Superior temporal gyrus (tissue), 1 donor: ENCODE results near the gene CDC5L.

Experiments
- DNase-seq: peaks from one replicate; pipeline ENCODE4 v3.0.0-alpha.2; 2016; ENCODE audit errors: extremely low spot score

The CDC5L gene

DNA sequence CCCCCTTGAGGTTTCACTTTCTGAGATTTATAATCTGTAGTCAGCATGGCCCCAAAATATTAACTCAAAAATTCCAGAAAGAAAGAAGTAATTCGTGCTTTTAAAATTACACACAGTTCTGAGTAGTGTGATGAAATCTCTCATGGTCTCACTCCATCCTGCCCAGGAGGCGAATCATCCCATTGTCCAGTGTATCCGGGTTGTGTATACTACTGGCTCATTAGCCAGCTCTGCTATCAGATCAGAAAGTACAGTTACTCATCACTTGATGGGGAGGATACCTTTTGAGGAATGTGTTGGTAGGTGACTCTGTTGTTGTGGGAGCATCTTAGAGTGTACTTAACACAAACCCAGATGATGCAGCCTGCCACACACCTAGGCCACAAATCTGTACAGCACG lies 65.2 kb downstream of the CDC5L start:
- no peak for DNase-seq

DNA sequence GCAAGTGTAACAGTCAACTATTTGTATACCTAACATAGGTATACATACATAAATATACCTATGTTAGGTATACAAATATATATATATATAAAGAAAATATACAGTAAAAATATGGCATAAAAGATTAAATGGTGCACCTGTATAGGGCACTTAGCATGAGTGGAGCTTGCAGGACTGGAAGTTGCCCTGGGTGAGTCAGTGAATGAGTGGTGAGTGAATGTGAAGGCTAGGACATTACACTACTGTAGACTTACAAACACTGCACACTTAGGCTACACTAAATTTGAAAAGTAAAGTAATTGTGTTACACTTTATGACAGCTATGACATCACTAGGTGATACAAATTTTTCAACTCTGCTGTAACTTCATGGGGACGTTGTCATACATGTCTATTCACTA lies 65.6 kb downstream of the CDC5L start:
- no peak for DNase-seq

DNA sequence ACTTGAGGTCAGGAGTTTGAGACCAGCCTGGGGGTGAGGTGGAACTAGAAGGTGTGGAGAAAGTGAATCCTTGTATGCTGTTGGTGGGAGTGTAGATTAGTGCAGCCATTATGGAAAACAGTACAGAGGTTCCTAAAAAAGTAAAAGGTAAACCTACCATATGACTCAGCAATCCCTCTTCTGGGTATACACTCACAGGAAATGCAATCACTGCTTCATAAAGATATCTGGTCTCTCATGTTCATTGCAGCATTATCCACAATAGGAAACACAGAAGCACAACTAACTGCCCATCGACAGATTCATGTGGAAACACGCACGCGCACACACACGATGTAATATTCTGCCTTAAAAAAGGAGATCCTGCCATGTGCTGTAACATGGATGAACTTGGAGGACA lies 66.7 kb downstream of the CDC5L start:
- no peak for DNase-seq

DNA sequence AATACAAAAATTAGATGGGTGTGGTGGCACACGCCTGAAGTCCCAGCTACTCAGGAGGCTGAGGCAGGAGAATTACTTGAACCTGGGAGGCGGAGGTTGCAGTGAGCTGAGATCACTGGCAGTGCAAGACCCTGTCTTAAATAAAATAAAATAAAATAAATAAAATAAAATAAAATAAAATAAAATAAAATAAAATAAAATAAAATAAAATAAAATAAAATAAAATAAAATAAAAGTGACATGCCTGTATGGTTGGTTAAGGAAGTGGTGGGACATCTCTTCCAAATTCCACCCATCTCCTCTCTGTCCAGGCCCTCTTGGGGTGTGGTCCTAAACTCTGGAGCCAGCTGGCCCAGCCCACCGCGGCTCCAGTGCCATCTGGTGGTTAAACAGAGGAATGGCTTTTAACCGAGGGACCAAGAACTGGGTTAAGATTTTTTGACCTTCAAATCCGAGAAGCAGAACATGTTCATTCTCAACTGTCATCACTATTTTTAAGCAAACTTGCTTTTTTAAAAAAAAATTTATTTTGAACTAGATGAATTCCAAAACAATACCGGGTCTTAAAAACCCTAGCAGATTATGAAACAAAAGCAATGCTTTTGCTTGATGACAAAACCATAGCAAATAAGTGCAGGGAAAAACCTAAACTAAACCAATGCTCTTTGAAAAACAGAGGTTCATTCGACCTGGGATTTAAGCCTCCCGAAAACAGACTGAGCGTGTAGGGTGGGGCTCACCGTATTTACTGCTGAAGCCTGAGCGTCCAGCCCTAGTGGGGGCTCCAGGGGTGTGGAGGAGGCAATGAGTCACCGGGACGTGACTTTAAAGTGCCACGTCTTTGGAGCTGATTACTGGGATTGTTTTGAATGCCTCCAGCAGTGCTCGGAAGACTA lies 68.8 kb downstream of the CDC5L start:
- peak; percentile 54 for DNase-seq

DNA sequence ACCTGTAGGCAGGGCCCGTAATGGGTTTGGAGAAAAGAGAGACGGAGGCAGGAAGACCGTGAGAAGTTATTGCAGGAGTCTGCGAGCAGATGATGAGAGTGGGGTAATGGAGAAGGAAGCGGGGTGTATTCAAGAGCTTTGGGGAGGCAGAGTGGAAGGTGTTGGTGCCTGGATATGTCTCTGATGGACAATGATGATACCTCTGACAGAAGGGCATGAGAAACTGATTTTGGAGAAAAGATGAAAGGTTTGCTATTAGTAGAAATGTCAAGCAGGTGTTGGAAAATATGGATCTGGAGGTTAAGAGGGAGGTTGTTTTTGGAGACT lies 69.4 kb downstream of the CDC5L start:
- DNase-seq, result no peak

DNA sequence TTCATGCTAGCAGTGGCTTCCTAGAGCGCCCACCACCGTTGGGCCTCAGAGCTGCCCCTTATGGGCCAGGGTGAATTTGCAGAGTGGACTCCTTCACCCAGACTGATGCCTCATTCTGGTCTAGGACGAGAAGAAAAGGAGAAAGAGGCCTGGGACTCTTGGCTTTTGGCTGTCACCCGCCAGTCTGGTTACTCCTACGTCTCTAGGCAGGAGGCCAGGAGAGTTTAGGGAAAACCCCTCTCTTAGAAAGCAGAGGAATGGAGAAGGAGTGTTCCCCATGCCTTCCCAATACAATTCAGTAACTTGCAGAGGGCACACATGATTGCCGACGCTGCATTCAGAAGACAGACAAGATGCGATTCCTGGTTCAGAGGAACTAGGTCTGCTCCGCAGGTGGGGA lies 70.1 kb downstream of the CDC5L start:
- DNase-seq, result no peak

DNA sequence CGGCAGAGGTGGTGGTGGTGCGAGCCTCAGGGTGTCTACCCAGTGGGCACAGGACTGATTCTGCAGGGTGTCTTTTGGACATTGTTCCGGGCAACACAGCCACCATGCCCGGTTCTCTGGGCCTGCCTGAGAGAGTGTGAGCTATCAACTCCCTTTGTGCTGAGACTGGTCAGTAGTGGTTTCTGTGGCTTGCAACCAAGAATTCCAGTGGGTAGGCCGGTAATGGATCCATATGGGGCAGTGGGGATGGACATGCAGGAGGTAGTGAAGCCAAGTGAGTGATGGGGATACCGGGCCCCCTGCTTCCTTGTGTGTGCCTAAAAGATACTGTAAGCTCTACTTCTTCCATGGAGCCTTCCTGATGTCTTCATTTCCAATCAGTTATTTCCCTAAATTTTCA lies 71.0 kb downstream of the CDC5L start:
- no peak for DNase-seq

DNA sequence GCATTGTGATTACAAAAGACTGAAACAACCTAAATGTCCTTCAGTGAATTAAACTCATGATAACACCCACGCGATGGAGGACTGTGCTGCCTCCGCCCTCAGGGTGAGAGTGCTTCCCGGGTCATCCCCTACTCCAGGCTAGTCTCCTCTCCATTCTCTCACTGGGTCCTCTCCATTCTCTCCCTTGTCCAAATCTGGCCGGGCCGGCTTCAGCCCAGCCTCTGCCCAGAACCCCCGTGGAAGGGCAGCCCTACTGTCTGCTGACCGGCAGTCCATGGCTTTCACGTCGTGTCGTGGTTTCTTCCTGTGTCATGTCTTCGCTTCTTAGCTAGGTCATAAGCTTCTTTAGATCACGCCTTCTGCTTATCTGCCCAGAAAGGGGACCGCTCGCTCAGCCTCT lies 74.8 kb downstream of the CDC5L start:
- DNase-seq, result no peak

DNA sequence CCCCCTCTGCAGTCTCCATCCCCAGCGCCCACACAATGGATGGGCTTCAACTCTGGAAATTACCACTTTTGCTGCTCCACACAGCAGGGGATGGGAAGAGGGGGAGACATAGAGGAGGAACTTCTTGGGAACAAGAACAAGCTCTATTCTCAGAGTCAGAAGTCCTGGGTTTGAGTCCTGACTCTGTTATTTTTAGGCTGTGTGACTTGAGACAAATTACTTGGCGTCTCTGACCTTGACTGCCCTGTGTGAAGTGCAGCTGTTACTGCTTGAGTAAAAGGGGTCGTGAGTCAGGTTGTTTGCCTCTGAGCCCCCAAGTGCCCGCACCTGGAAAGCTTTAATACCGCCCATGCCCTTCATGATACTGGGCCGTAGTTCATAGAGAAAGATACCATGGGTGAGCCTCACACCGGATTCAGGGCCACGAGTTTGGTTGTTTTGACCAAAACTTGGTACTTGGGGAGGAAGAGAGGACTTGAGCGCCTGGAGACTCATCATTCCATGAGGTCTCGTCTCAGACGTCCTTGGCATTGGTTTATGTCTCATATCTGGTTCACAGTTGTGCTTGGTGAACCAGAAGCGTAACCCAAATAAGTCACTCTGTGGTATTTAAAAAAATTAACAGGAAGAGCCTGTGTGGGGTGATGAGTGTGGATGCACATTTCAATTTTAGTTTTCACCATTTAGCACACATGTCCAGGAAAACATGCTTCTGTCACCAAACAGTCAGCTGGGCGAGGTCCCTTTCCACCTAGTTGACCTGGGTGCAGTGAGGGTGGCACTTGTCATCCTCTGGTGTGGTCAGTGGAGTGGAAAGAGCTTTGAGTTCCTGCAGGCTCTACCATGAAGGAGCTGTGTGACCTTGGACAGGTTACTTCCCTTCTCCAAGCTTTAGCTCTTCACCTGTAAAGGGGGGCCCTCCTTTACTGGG lies 75.6 kb downstream of the CDC5L start:
- no peak for DNase-seq

DNA sequence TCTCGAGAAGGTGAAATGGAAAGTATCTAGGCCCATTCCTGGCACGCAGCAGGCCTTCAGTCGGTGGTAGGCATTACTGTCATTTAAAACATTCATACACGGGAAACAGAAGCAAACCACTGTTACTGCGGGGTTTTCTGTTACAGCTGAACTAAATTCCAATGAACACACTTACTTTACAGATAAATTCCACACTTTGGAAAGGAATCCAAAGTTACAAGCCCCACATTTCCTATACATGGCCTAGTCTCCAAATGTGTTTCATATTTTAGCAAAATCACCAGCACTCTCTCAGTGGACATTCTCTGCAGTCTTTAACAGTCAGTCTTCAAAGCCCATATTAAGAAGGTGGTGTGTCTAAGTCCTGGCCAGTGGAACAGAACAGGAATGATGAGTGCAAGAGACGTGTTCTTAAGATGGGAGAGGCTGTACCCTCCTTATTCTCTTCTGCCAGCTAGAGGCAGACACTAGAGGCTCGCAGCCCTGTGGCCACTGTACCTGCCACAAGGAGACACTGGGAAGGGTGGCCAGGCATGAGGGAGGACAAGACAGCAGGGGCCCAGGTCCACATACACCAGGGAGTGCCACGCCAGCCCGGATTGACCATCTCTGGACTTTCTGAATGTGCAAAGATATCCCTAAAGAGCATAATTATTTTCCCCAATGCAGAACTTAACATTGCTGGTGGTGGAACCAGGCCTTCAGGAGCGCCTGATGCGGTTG lies 76.4 kb downstream of the CDC5L start:
- DNase-seq, result no peak

DNA sequence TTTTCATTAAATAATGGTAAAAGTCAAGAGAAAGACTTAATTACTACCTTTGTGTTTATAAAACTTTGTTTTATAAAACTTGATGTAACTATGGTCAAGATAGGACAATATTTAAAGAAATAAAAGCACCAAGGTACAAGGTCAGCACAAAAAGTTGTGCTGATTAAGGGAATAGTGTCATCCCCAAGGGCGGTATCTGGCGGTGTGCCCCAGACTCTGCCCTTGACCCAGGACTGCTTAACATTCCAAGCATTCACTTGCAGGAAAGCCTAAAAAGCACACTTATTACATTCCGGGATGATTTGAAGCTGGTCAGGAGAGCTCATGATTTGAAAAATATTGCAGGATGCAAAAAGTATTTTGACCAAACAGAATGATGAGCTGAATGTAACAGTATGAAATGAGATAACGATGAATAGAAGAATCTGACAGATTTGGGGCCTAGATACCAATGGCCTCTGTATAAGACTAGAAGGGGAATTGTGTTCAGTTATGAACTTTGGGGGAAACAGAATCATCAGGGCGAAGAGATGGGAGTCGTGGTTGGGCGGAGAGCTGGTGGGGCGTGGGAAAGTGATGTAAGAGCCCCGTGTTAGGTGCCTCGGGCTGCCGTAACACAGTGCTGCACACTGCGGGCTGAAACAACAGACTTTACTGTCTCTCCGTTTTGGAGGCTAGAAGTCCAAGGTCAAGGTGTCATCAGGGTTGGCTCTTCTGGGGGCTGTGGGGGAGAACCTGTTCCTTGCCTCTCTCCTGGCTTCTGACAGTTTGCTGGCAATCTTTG lies 77.2 kb downstream of the CDC5L start:
- no peak for DNase-seq

DNA sequence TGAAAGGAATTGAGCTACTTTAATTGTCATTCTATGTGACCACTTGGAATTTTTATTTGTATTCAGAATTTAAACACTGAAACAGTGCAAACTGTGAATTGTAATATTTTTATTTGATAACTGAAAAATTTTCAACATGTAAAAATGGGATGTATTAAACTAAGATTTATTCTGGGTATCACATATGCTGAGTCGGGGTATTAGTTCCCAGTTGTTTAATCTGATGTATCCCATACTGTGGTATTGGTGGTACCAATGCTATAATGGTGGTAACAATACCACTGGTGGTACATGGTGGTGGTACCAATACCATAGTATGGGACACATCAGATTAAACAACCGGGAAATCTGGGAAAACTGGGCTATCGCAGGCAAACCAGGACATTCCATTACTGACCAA lies 79.4 kb downstream of the CDC5L start:
- no peak for DNase-seq

DNA sequence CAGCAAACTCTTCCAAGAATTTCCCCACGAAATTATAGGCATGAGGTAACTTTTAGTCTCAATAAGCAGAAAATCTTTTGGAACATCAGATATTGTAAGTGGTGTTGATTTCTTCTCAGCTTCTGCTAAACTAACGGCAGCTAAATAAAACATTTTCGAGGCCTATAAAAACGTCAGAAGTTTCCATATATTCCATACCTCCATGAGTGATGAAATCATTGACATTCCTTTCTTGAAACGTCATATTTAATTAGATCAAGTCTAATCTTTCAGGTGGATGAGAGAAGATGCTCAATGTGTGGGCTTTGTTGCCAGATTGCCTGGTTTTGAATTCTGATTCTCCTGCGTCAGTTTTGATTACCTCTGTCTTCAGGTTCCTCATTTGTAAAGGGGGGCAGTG lies 81.3 kb downstream of the CDC5L start:
- no peak for DNase-seq

DNA sequence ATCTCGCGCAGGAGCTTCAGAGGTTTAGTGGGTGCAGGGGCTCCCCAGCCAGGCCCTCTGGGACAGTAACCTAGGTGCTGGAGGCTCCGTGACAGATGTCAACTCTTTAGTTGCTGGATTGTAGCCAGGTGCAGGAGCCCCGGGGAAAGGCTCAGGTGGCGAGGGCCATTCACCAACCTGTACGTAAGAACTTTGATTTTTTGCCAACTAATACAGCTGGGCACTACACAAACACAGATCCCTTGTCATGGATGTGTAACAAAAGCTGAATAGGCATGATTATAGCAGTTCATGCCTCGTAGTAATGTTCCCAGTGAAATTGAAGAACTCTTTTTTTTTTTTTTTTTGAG lies 82.6 kb downstream of the CDC5L start:
- DNase-seq, result no peak

DNA sequence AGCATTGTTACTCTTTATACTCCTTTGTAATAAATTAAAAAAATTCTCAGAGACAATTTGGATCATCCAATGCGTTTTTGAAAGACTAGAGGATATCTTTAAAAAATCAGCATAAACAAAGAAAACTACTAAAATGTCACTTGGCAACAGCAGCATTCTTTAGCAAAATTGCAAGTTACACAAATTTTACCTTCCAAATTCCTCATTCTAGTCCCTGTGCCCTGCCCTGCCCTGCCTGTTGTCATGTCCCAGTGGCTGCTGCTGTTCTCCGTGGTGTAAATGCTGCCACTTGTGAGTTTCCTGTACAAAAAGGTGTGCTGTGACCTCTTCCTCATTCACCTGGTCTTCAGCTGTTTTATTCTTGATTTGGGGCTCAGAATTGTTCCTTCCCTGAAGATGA lies 83.2 kb downstream of the CDC5L start:
- no peak for DNase-seq

DNA sequence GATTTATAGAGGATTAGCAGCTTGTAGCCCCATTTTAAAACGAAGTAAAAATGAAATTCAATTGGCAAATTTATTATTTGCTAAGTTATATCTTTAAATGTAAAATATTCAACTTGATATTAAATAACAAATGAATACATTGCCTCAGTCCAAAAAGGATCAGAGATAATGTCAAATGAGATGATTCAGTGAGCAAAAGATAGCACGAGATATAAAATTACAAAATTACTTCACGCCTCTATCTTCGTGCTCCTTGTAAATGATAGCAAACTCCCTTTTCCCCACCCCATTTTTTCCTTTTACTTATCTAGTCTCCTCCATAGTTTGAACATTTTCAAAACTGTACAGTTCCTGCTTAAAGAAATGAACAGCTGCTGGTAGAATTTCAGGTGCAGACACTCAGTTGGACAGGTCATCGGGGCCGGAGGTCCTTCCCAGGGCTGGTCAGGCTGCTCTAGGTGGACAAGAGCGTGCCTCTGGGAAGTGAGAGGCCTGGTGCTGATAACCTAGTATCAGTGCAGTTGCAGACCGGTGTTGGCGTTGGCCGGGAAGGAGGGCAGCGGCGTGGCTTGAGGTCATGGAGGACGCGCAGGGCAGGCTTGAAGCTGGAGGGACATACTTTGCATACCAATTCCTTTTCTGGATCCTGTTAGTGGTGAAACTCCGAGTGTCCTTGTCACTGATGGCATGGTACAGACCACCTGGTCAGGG lies 83.9 kb downstream of the CDC5L start:
- DNase-seq, result no peak

DNA sequence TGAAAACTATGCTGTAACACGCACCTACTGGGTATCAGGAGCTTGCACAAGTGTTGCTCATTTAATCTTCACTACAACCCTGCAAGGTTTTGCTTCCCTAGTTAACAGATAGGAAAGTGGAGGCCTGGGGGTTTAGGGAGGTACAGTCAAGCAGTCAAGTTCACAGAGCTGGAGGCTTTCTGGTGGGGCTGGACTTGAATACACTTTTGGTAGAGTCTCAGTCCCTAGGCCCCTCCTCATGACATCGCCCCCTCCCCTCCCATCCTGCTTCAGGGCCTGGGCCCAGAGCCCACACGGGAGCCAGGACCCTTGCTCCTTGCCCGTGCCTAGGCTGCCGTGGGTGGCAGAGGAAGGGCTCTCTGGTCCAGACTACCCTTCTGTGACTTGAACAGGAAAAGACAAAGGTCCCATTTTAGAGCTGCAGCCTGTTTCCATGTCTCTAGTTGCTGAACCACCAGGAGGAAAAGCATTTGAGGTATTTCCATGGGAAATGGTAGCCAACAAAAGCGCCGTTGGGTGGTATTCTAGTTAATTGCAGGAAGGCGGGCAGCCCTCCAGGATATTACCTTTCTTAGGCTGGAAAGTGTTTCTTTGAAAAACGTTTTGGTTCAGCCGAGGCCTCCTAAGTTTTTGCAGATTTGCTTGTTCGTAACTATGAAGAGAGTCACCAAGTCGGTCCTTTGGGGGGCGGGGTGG lies 84.9 kb downstream of the CDC5L start:
- no peak for DNase-seq

DNA sequence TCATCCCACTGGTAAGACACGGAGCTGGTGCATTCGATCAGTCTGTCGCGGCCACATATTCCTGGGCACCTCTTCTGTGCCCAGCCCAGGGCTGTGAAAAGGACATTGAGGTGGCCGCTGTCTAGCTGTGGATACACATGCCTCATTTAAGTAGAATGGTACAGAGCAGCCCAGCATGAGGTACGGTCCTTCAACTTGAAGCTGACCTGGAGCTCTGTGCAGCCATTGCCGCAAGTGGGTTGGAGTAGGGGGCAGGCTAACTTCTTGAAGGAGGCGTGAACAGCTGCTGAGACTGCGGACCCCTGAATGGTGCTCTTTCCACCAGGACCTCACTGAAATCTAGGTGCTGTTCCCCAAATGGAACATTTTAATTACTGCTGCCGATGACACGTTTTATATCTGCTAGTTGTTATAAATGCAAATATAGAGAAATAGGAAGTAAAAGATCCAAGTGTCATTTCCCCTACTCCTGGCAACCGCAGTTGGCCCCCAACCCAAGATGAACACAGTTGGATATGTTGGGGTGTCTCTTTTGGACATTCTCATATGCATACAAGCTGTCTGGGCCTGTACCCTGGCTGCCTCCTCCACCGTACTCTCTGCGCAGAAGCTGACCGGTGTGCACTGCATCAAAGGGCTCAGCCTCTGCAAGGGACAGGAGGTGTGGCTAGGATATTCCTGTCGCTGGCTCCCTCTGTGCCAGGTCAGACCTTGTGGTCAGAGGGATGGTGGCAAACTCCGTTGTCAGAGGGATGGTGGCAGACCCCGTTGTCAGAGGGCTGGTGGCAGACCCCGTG lies 86.1 kb downstream of the CDC5L start:
- DNase-seq, result no peak

DNA sequence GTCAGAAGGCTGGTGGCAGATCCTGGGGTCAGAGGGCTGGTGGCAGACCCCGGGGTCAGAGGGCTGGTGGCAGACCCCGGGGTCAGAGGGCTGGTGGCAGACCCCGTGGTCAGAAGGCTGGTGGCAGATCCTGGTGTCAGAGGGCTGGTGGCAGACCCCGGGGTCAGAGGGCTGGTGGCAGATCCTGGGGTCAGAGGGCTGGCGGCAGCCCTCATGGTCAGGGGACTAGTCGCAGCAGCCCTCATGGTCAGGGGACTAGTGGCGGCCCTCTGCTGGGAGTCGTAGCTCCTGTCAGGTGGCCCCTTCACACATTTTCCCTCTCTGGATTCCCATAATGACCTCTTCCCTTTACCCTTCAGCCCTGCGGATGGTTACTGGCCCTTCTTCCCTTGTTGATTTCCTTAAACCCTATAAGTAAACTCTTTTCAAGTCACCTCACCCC lies 86.7 kb downstream of the CDC5L start:
- DNase-seq, result no peak

DNA sequence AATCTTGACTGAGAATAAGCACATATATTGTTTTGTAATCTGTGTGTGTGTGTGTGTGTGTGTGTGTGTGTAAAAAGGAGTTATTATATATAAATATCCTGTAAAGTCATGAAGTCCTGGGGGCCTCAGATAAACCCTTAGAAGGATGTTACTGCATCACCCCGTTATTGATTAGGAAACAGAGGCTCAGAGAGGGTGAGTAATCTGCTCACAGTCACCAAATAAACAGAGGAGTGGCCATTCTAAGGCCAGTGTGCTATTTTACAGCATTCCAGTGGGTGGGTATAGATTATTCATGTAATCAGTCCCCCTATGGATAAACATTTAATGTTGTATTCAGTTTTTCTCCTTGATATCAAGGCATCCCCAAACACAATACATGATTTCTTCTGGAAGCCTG lies 87.1 kb downstream of the CDC5L start:
- DNase-seq, result no peak
